Measurements from ENCODE around the gene GJB3. TPM values are rescaled to one million over a fixed set of nuclear protein-coding genes. Genes with fewer than 3 reads are reported as not detected.

GJB3 gene
- total RNA-seq, 1 experiment from 2014 or later = 23.1 TPM

GRCh38 chr1:34749992-34750391 lies 31.0 kb upstream of the GJB3 start:
- H3K4me1 Mint-ChIP-seq (ENCODE audit: low read depth, unreplicated experiment) = peaks cover 13% of the 10 kb centered on the region
- peaks cover 1% of the 10 kb centered on the region for H3K36me3 Mint-ChIP-seq (ENCODE audit: insufficient read depth, unreplicated experiment)
- BruUV-seq (replicated peaks) = no TSS peak
- H3K4me3 Mint-ChIP-seq (ENCODE audit: low read depth, unreplicated experiment) = no peak overlapping the region
- H3K9me3 Mint-ChIP-seq (ENCODE audit: low read depth, unreplicated experiment) = peaks cover 4% of the 10 kb centered on the region
- no peak for DNase-seq
- intact Hi-C loops (cut with micrococcal nuclease; ENCODE audit: unreplicated experiment) = no loop called here
- CTCF ChIA-PET = no interaction called here
- H3K27ac Mint-ChIP-seq (ENCODE audit: unreplicated experiment) = no peak overlapping the region
- TF ChIP-seq CTCF (IDR thresholded peaks at IDR 0.05; ENCODE audit: unreplicated experiment) = no peak
- H3K27me3 Mint-ChIP-seq (ENCODE audit: unreplicated experiment) = no peaks in the 10 kb centered on the region

GRCh38 chr1:34750610-34751009 lies 30.4 kb upstream of the GJB3 start:
- no peak for TF ChIP-seq CTCF (IDR thresholded peaks at IDR 0.05; ENCODE audit: unreplicated experiment)
- DNase-seq = no peak
- H3K4me3 Mint-ChIP-seq (ENCODE audit: low read depth, unreplicated experiment) = no peak overlapping the region
- no TSS peak for BruUV-seq (replicated peaks)
- peaks cover 4% of the 10 kb centered on the region for H3K9me3 Mint-ChIP-seq (ENCODE audit: low read depth, unreplicated experiment)
- intact Hi-C loops (cut with micrococcal nuclease; ENCODE audit: unreplicated experiment) = no loop called here
- H3K27me3 Mint-ChIP-seq (ENCODE audit: unreplicated experiment) = no peaks in the 10 kb centered on the region
- H3K36me3 Mint-ChIP-seq (ENCODE audit: insufficient read depth, unreplicated experiment) = peaks cover 4% of the 10 kb centered on the region
- peaks cover 13% of the 10 kb centered on the region for H3K4me1 Mint-ChIP-seq (ENCODE audit: low read depth, unreplicated experiment)
- H3K27ac Mint-ChIP-seq (ENCODE audit: unreplicated experiment) = no peak overlapping the region
- CTCF ChIA-PET = interaction anchor here (1.0 kb wide), 1 partner anchor 8 kb away, joined by 3 read pairs; no protein-coding TSS in a partner anchor

GRCh38 chr1:34753163-34753562 lies 27.9 kb upstream of the GJB3 start:
- CTCF ChIA-PET = interaction anchor here (1.2 to 1.6 kb wide), 2 partner anchors 11 to 29 kb away, joined by 5 to 8 read pairs; no protein-coding TSS in a partner anchor
- H3K27me3 Mint-ChIP-seq (ENCODE audit: unreplicated experiment) = no peaks in the 10 kb centered on the region
- no peak overlapping the region for H3K27ac Mint-ChIP-seq (ENCODE audit: unreplicated experiment)
- peaks cover 4% of the 10 kb centered on the region for H3K36me3 Mint-ChIP-seq (ENCODE audit: insufficient read depth, unreplicated experiment)
- no peak for DNase-seq
- H3K4me3 Mint-ChIP-seq (ENCODE audit: low read depth, unreplicated experiment) = no peak overlapping the region
- peaks cover 4% of the 10 kb centered on the region for H3K9me3 Mint-ChIP-seq (ENCODE audit: low read depth, unreplicated experiment)
- intact Hi-C loops (cut with micrococcal nuclease; ENCODE audit: unreplicated experiment) = no loop called here
- no TSS peak for BruUV-seq (replicated peaks)
- H3K4me1 Mint-ChIP-seq (ENCODE audit: low read depth, unreplicated experiment) = peaks cover 13% of the 10 kb centered on the region
- no peak for TF ChIP-seq CTCF (IDR thresholded peaks at IDR 0.05; ENCODE audit: unreplicated experiment)

GRCh38 chr1:34754964-34755637 lies 25.9 kb upstream of the GJB3 start, which contains the start of gene GJB5:
GJB5 (plus strand) TSS chr1:34755047; CDS start chr1:34757331, 2,284 bp downstream.
- H3K27me3 Mint-ChIP-seq (ENCODE audit: unreplicated experiment) = no peaks in the 10 kb centered on the region
- CTCF ChIA-PET = interaction anchor here (1.4 kb wide), 1 partner anchor 24 kb away, joined by 5 read pairs; no protein-coding TSS in a partner anchor
- peak; percentile 59 for DNase-seq
- H3K9me3 Mint-ChIP-seq (ENCODE audit: low read depth, unreplicated experiment) = peaks cover 4% of the 10 kb centered on the region
- H3K4me1 Mint-ChIP-seq (ENCODE audit: low read depth, unreplicated experiment) = peaks cover 28% of the 10 kb centered on the region
- no peak within 1 kb of the TSS for H3K4me3 Mint-ChIP-seq (ENCODE audit: low read depth, unreplicated experiment)
- no TSS peak for BruUV-seq (replicated peaks)
- H3K27ac Mint-ChIP-seq (ENCODE audit: unreplicated experiment) = no peak within 1 kb of the TSS
- no peak for TF ChIP-seq CTCF (IDR thresholded peaks at IDR 0.05; ENCODE audit: unreplicated experiment)
- H3K36me3 Mint-ChIP-seq (ENCODE audit: insufficient read depth, unreplicated experiment) = peaks cover 4% of the 10 kb centered on the region
- intact Hi-C loops (cut with micrococcal nuclease; ENCODE audit: unreplicated experiment) = no loop called here
